GM10248 (cell line): Measurements from ENCODE around the gene DNAH11.
"Not testable (repeated sequence)": the region's sequence is repeated elsewhere in the genome, so short reads cannot be mapped to it uniquely, and the experiment has no call there.

ENCODE experiments used
- CTCF ChIA-PET: fragments of 300-600 bp; sonication (Branson Sonifier 250); formaldehyde crosslinking; extraction: SDS; loops from one replicate; lab custom pipeline; 2021; ENCODE audit warnings: antibody characterized with exemption; lab: Yijun Ruan, JAX
- POLR2A ChIA-PET: fragments of 350-650 bp; sonication (Branson Sonifier 250); formaldehyde crosslinking; extraction: SDS; loops from one replicate; lab custom pipeline; 2020; ENCODE audit warnings: antibody characterized with exemption; lab: Yijun Ruan, JAX
- DNase-seq: peaks from one replicate; pipeline ENCODE4 v3.0.0; 2012; ENCODE audit errors: extremely low spot score
- CTCF ChIP-seq: IDR thresholded peaks from 2 replicates; pipeline ENCODE4 v1.5.1; 2012; ENCODE audit warnings: mild to moderate bottlenecking, low read depth; ENCODE audit errors: extremely low read depth, missing control alignments, control extremely low read depth

Gene DNAH11

DNA sequence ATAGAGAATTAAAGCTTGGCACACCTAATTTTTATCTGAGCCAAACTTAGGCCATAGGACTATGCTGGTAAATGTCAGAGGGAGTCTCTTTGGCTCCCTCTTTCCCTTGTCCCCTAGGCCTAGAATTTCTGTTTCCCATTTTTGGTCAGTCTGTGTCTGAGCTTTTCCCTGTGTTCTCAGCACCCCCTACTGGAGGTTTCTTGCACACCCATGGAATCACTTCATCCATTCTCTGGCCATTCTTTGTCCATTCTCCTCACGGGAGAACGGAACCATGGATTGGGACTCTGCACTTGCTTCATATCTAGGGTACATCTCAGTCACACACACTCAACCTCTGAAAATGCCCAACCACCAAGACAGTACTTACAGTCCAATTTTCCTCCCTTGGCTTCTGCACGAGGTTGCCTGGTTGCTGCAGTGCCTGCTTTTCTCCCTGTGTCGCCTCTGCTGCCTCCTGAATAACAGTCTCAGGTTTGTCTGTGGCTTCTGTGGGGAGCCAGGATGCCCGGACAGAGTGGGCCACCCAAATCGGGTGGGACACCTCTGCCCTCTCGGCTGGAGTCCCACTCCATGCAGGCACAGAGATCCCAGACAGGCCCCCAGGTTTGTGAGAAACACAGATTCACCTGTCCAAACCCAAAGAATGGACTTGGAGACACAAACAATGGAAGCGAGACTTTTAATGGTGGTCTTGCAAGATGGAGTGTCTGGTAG lies 35.1 kb upstream of the DNAH11 start:
- peak; percentile 20 for TF ChIP-seq CTCF
- DNase-seq, result no peak
- ChIA-PET CTCF (no interaction called here), POLR2A (no interaction called here)

DNA sequence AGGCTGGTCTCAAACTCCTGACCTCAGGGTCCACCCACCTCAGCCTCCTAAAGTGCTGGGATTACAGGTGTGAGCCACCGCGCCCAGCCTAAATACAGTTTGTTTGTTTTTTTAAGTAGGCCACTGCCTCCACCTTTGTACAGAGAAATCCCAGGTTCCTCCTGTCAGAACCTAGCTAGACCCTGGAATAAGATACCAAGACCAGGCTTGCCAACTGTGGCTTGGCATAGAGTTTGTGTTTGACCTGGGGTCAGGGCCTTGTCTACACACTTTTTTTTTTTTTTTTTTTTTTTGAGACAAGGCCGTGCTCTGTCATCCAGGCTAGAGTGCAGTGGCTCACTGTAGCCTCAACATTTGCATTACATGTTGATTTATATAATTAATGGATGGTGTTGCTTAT lies 34.3 kb upstream of the DNAH11 start:
- ChIA-PET CTCF (no interaction called here), POLR2A (no interaction called here)
- DNase-seq, result no peak
- TF ChIP-seq CTCF, result no peak

GRCh38 chr7:21514062-21514461 lies 28.8 kb upstream of the DNAH11 start:
- ChIA-PET POLR2A (no interaction called here), CTCF (interaction anchor here (1.1 kb wide), 1 partner anchor 15 kb away, joined by 3 read pairs; no protein-coding TSS in a partner anchor)
- no peak for TF ChIP-seq CTCF
- DNase-seq, result no peak

GRCh38 chr7:21524680-21525079 lies 18.2 kb upstream of the DNAH11 start:
- no peak for TF ChIP-seq CTCF
- CTCF ChIA-PET, result interaction anchor here (1.0 to 1.1 kb wide), 2 partner anchors 7 to 10 kb away, joined by 3 to 4 read pairs; no protein-coding TSS in a partner anchor
- POLR2A ChIA-PET, result no interaction called here
- DNase-seq, result no peak

DNA sequence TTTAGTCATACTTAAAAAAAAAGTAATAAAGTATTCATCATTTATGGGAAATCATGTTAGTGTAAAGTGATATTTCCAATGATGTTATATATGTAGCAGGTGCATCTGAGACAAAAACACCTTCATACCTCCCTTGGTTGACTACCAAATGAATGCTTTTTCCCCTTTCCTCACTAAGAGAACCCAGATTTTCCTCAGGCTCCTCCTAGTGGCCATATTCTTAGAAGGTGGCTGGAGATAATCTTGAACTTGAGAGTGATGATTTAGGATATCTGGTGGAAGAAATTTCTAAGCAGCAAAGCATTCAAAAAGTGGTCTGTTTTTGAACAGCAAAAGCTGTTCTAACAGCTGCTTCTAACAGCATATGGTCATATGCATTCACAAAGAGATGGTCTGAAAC lies 16.8 kb upstream of the DNAH11 start:
- ChIA-PET POLR2A (no interaction called here), CTCF (interaction anchor here (1.1 to 1.7 kb wide), 3 partner anchors 9 to 263 kb away, joined by 3 to 4 read pairs (median 3); no protein-coding TSS in a partner anchor)
- no peak for DNase-seq
- TF ChIP-seq CTCF, result peak; percentile 31

GRCh38 chr7:21526448-21526847 lies 16.4 kb upstream of the DNAH11 start:
- no peak for DNase-seq
- CTCF ChIA-PET, result interaction anchor here (1.1 to 1.7 kb wide), 4 partner anchors 9 to 264 kb away, joined by 3 to 4 read pairs (median 3); no protein-coding TSS in a partner anchor
- POLR2A ChIA-PET, result no interaction called here
- no peak for TF ChIP-seq CTCF

DNA sequence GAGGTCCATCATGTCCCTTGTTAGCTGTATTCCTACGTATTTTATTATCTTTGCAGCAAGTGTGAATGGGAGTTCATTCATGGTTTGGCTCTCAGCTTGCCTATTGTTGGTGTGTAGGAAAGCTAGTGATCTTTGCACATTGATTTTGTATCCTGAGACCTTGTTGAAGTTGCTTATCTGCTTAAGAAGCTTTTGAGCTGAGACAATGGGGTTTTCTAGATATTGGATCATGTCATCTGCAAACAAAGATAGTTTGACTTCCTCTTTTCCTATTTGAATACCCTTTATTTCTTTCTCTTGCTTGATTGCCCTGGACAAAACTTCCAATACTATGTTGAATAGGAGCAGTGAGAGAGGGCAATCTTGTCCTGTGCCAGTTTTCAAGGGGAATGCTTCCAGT lies 10.4 kb upstream of the DNAH11 start:
- CTCF ChIA-PET, result interaction anchor here (0.7 to 1.4 kb wide), 2 partner anchors 8 to 9 kb away, joined by 3 to 4 read pairs; no protein-coding TSS in a partner anchor
- DNase-seq, POLR2A ChIA-PET: not testable (repeated sequence)

DNA sequence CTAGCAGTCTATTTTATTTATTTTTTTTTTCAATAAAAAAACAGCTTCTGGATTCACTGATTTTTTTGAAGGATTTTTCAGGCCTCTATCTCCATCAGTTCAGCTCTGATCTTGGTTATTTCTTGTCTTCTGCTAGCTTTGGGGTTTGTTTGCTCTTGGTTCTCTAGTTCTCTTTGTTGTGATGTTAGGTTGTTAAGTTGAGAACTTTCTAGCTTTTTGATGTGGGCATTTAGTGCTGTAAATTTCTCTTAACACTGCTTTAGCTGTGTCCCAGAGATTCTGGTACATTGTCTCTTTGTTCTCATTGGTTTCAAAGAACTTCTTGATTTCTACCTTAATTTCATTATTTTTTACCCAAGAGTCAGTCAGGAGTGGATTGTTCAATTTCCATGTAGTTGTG lies 9.2 kb upstream of the DNAH11 start:
- CTCF ChIA-PET, POLR2A ChIA-PET: not testable (repeated sequence)

GRCh38 chr7:21536445-21537118 lies 6.3 kb upstream of the DNAH11 start:
- DNase-seq, POLR2A ChIA-PET, CTCF ChIA-PET: not testable (repeated sequence)

More for the DNA sequence above, 9.2 kb upstream of the DNAH11 start:
- DNase-seq, result not testable (repeated sequence)
